Activated CD4-positive, alpha-beta T cell treated with anti-CD3 and anti-CD28 coated beads for 36 hours (primary cell): Measurements from ENCODE around the gene BCKDHA. TPM values are rescaled to one million over a fixed set of nuclear protein-coding genes. Genes with fewer than 3 reads are reported as not detected.

Experiments used
- ATAC-seq: fragments of 200-7000 bp; cut with Tn5 transposase; one replicate; pipeline ENCODE4 v1.10.0; 2021; ENCODE audit warnings: mild to moderate bottlenecking, moderate library complexity
- CTCF ChIA-PET: fragments of 350-600 bp; sonication (Branson Sonifier 250); formaldehyde crosslinking; loops from one replicate; lab custom pipeline; 2021; ENCODE audit warnings: antibody characterized with exemption; lab: Charles Lee
- POLR2A ChIA-PET: fragments of 350-600 bp; sonication (Branson Sonifier 250); formaldehyde crosslinking; loops from one replicate; lab custom pipeline; 2021; ENCODE audit warnings: antibody characterized with exemption, inconsistent platforms; lab: Charles Lee
- DNase-seq: peaks from one replicate; pipeline ENCODE4 v3.0.0-alpha.2; 2020
- H3K27ac Mint-ChIP-seq: one replicate; pipeline ENCODE4 v1.8.0; 2021; ENCODE audit warnings: mixed read lengths
- H3K27me3 Mint-ChIP-seq: one replicate; pipeline ENCODE4 v1.8.0; 2021; ENCODE audit warnings: mixed read lengths
- H3K36me3 Mint-ChIP-seq: one replicate; pipeline ENCODE4 v1.8.0; 2021; ENCODE audit warnings: low read depth, mixed read lengths
- H3K4me1 Mint-ChIP-seq: one replicate; pipeline ENCODE4 v1.8.0; 2021; ENCODE audit warnings: mixed read lengths
- H3K4me3 Mint-ChIP-seq: one replicate; pipeline ENCODE4 v1.8.0; 2021; ENCODE audit warnings: mild to moderate bottlenecking, moderate library complexity, mixed read lengths
- H3K9me3 Mint-ChIP-seq: one replicate; pipeline ENCODE4 v1.8.0; 2021; ENCODE audit warnings: low read depth, mixed read lengths
- intact Hi-C, 2 experiments: fragments of 100-400 bp; cut with DNase I in 1 of 2; cut with micrococcal nuclease in 1 of 2; formaldehyde crosslinking; loops; one replicate each; pipeline versions ENCODE4 v1.14.2 to v1.15.1; 2022 to 2024; cut with DNase I, micrococcal nuclease
- total RNA-seq, 2 experiments: library from RNA; stranded (reverse); gene quantifications; one replicate each; pipeline ENCODE4 v1.2.3, GENCODE V29; 2021

The BCKDHA gene
- total RNA-seq, 2 experiments from 2014 or later, result 14.5 to 25.4 TPM

- Mint-ChIP-seq H3K9me3 (no peaks in the 10 kb centered on the region), H3K4me1 (peaks cover 55% of the 10 kb centered on the region)
- intact Hi-C loops, result loop anchor here in 1 of 2 experiments (2.0 kb wide), 1 partner anchor 604 kb away; the partner anchor contains the start of genes ACTMAP and SNRPA
These were observed 42.6 kb upstream of the BCKDHA start for GRCh38 chr19:41355035-41355434.

GRCh38 chr19:41355802-41356201, 41.8 kb upstream of the BCKDHA start:
- Mint-ChIP-seq H3K27ac (peak overlapping the region; percentile 98), H3K36me3 (peaks cover 12% of the 10 kb centered on the region), H3K4me1 (peaks cover 53% of the 10 kb centered on the region), H3K9me3 (no peaks in the 10 kb centered on the region), H3K4me3 (peak overlapping the region; percentile 44), H3K27me3 (no peaks in the 10 kb centered on the region)
- DNase-seq (no peak), ATAC-seq (no peak)
- intact Hi-C loops, result loop anchor here in 1 of 2 experiments (2.0 kb wide), 1 partner anchor 605 kb away; the partner anchor contains the start of genes ACTMAP and SNRPA
- CTCF ChIA-PET, result interaction anchor here (1.2 to 2.9 kb wide), 2 partner anchors 8 to 213 kb away, joined by 4 to 24 read pairs; partner anchors contain the start of gene B9D2
- POLR2A ChIA-PET, result no interaction called here

More at GRCh38 chr19:41355035-41355434, 42.6 kb upstream of the BCKDHA start:
- no peak for DNase-seq
- Mint-ChIP-seq H3K4me3 (peak overlapping the region; percentile 41), H3K27ac (peak overlapping the region; percentile 98), H3K27me3 (no peaks in the 10 kb centered on the region), H3K36me3 (peaks cover 14% of the 10 kb centered on the region)
- ChIA-PET POLR2A (interaction anchor here (0.6 kb wide), 1 partner anchor 58 kb away, joined by 3 read pairs; no protein-coding TSS in a partner anchor), CTCF (interaction anchor here (0.6 to 2.9 kb wide), 3 partner anchors 9 to 303 kb away, joined by 3 to 24 read pairs (median 4); partner anchors contain the start of gene B9D2)
- ATAC-seq, result no peak

- ChIA-PET POLR2A (interaction anchor here (0.5 kb wide), 1 partner anchor 192 kb away, joined by 6 read pairs; no protein-coding TSS in a partner anchor), CTCF (interaction anchor here (0.6 kb wide), 1 partner anchor 10 kb away, joined by 3 read pairs; no protein-coding TSS in a partner anchor)
- ATAC-seq (peak; percentile 9), DNase-seq (peak; percentile 55)
- no peaks in the 10 kb centered on the region for H3K27me3 Mint-ChIP-seq
- H3K27ac Mint-ChIP-seq, result peak overlapping the region; percentile 98
- H3K36me3 Mint-ChIP-seq, result peaks cover 5% of the 10 kb centered on the region
- no peaks in the 10 kb centered on the region for H3K9me3 Mint-ChIP-seq
- intact Hi-C loops, result no loop called here
- H3K4me3 Mint-ChIP-seq, result peak overlapping the region; percentile 44
- H3K4me1 Mint-ChIP-seq, result peaks cover 50% of the 10 kb centered on the region
These were observed 40.5 kb upstream of the BCKDHA start for GRCh38 chr19:41356984-41357739.

GRCh38 chr19:41357746-41358145, 39.9 kb upstream of the BCKDHA start:
- DNase-seq (no peak), ATAC-seq (no peak)
- Mint-ChIP-seq H3K9me3 (no peaks in the 10 kb centered on the region), H3K4me3 (no peak overlapping the region), H3K27ac (peak overlapping the region; percentile 98), H3K27me3 (no peaks in the 10 kb centered on the region), H3K36me3 (peaks cover 5% of the 10 kb centered on the region), H3K4me1 (peaks cover 53% of the 10 kb centered on the region)
- POLR2A ChIA-PET, result no interaction called here
- CTCF ChIA-PET, result interaction anchor here (0.6 kb wide), 1 partner anchor 91 kb away, joined by 3 read pairs; no protein-coding TSS in a partner anchor
- intact Hi-C loops, result no loop called here

GRCh38 chr19:41359741-41360140, 37.9 kb upstream of the BCKDHA start:
- ATAC-seq, result no peak
- intact Hi-C loops, result no loop called here
- no peaks in the 10 kb centered on the region for H3K9me3 Mint-ChIP-seq
- CTCF ChIA-PET, result interaction anchor here (0.7 kb wide), 1 partner anchor 8 kb away, joined by 5 read pairs; no protein-coding TSS in a partner anchor
- H3K4me3 Mint-ChIP-seq, result no peak overlapping the region
- H3K27ac Mint-ChIP-seq, result peak overlapping the region; percentile 57
- H3K27me3 Mint-ChIP-seq, result no peaks in the 10 kb centered on the region
- POLR2A ChIA-PET, result interaction anchor here (0.6 kb wide), 1 partner anchor 23 kb away, joined by 3 read pairs; no protein-coding TSS in a partner anchor
- H3K4me1 Mint-ChIP-seq, result peaks cover 60% of the 10 kb centered on the region
- no peak for DNase-seq
- peaks cover 5% of the 10 kb centered on the region for H3K36me3 Mint-ChIP-seq

GRCh38 chr19:41362143-41362847, 35.3 kb upstream of the BCKDHA start:
- peaks cover 2% of the 10 kb centered on the region for H3K36me3 Mint-ChIP-seq
- intact Hi-C loops, result no loop called here
- CTCF ChIA-PET, result interaction anchor here (1.9 to 2.9 kb wide), 2 partner anchors 10 to 78 kb away, joined by 8 to 19 read pairs; partner anchors contain the start of genes DMAC2 and TGFB1
- no peak overlapping the region for H3K27ac Mint-ChIP-seq
- DNase-seq, result no peak
- H3K27me3 Mint-ChIP-seq, result no peaks in the 10 kb centered on the region
- ATAC-seq, result no peak
- POLR2A ChIA-PET, result interaction anchor here (3.1 kb wide), 1 partner anchor 99 kb away, joined by 20 read pairs; the partner anchor contains the start of gene HNRNPUL1
- no peak overlapping the region for H3K4me3 Mint-ChIP-seq
- peaks cover 41% of the 10 kb centered on the region for H3K4me1 Mint-ChIP-seq
- no peaks in the 10 kb centered on the region for H3K9me3 Mint-ChIP-seq

GRCh38 chr19:41363371-41363752, 34.3 kb upstream of the BCKDHA start:
- POLR2A ChIA-PET, result interaction anchor here (0.7 to 3.1 kb wide), 5 partner anchors 10 to 100 kb away, joined by 5 to 20 read pairs (median 8); partner anchors contain the start of genes DMAC2, HNRNPUL1, TGFB1 and TMEM91
- CTCF ChIA-PET, result interaction anchor here (0.9 to 2.9 kb wide), 11 partner anchors 8 to 234 kb away, joined by 3 to 24 read pairs (median 5); partner anchors contain the start of genes DMAC2 and TGFB1
- intact Hi-C loops, result loop anchor here in 1 of 2 experiments (1.0 kb wide), 1 partner anchor 9 kb away; no protein-coding TSS in a partner anchor
- peak overlapping the region; percentile 98 for H3K27ac Mint-ChIP-seq
- peak overlapping the region; percentile 92 for H3K4me3 Mint-ChIP-seq
- peaks cover 2% of the 10 kb centered on the region for H3K36me3 Mint-ChIP-seq
- peaks cover 34% of the 10 kb centered on the region for H3K4me1 Mint-ChIP-seq
- DNase-seq, result no peak
- H3K9me3 Mint-ChIP-seq, result no peaks in the 10 kb centered on the region
- H3K27me3 Mint-ChIP-seq, result no peaks in the 10 kb centered on the region
- no peak for ATAC-seq

GRCh38 chr19:41363753-41364523, 33.7 kb upstream of the BCKDHA start, which contains the start of gene B9D2:
Gene B9D2 (minus strand): TSS chr19:41364149. CDS start chr19:41363519, 630 bp downstream.
- H3K36me3 Mint-ChIP-seq, result peaks cover 2% of the 10 kb centered on the region
- H3K27me3 Mint-ChIP-seq, result no peaks in the 10 kb centered on the region
- H3K4me1 Mint-ChIP-seq, result peaks cover 29% of the 10 kb centered on the region
- intact Hi-C loops, result loop anchor here (1.0 kb wide), 8 partner anchors 10 to 614 kb away; partner anchors contain the start of genes BCKDHA (in 2 of the 2), DMAC2 (in 2 of the 2), EXOSC5 (in 2 of the 2) and ACTMAP (in 1 of the 2)
- CTCF ChIA-PET, result interaction anchor here (0.6 to 2.9 kb wide), 16 partner anchors 9 to 728 kb away, joined by 3 to 24 read pairs (median 4); partner anchors contain the start of genes DMAC2, TGFB1 and TMEM91
- DNase-seq (peak; percentile 99), ATAC-seq (peak; percentile 95)
- no peaks in the 10 kb centered on the region for H3K9me3 Mint-ChIP-seq
- peak within 1 kb of the TSS; percentile 92 for H3K4me3 Mint-ChIP-seq
- H3K27ac Mint-ChIP-seq, result peak within 1 kb of the TSS; percentile 98
- POLR2A ChIA-PET, result interaction anchor here (0.7 to 3.1 kb wide), 6 partner anchors 11 to 168 kb away, joined by 4 to 20 read pairs (median 7); partner anchors contain the start of genes DMAC2, HNRNPUL1, TGFB1 and TMEM91

- H3K36me3 Mint-ChIP-seq, result peaks cover 2% of the 10 kb centered on the region
- H3K4me3 Mint-ChIP-seq, result peak overlapping the region; percentile 92
- peaks cover 24% of the 10 kb centered on the region for H3K4me1 Mint-ChIP-seq
- no peak for ATAC-seq
- no peaks in the 10 kb centered on the region for H3K27me3 Mint-ChIP-seq
- H3K27ac Mint-ChIP-seq, result peak overlapping the region; percentile 98
- no peak for DNase-seq
- ChIA-PET POLR2A (interaction anchor here (0.9 to 3.1 kb wide), 4 partner anchors 12 to 167 kb away, joined by 4 to 20 read pairs (median 12); partner anchors contain the start of genes HNRNPUL1 and TGFB1), CTCF (interaction anchor here (1.0 to 2.9 kb wide), 11 partner anchors 9 to 729 kb away, joined by 3 to 24 read pairs (median 5); partner anchors contain the start of genes DMAC2, TGFB1 and TMEM91)
- intact Hi-C loops, result loop anchor here (1.0 kb wide), 7 partner anchors 13 to 614 kb away; partner anchors contain the start of genes BCKDHA (in 2 of the 2), DMAC2 (in 2 of the 2), EXOSC5 (in 2 of the 2) and ACTMAP (in 1 of the 2)
- no peaks in the 10 kb centered on the region for H3K9me3 Mint-ChIP-seq
These were observed 32.9 kb upstream of the BCKDHA start for GRCh38 chr19:41364524-41365391.
